ENCODE results near the gene KCNIP1.

DNA sequence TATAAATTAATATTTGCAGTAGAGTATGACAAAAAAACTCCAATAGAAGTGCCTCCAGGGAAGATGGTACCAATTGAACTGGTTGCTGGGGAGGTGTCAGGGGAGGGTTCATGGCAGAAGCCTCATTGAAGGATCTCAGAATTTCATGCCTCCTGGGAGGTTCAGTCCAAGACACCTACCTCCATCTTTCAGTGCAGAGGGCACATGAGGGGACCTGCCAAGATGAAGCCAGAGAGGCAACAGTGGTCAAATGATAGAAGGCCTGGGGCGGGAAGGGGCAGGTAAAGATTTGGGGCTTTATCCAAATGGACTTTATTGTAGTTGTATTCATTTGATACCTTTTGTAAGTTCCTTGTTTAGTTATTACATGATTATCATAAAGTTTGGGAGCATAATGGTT, 25.9 kb upstream of the KCNIP1 start:
- TF ChIP-seq EP300 (conservative IDR thresholded peaks at IDR 0.05; ENCODE audit: poor library complexity, severe bottlenecking) (no peak), POLR2AphosphoS5 (IDR thresholded peaks at IDR 0.05) (no peak), RAD21 (conservative IDR thresholded peaks at IDR 0.05) (no peak)
- TF ChIP-seq, protein P1, sequence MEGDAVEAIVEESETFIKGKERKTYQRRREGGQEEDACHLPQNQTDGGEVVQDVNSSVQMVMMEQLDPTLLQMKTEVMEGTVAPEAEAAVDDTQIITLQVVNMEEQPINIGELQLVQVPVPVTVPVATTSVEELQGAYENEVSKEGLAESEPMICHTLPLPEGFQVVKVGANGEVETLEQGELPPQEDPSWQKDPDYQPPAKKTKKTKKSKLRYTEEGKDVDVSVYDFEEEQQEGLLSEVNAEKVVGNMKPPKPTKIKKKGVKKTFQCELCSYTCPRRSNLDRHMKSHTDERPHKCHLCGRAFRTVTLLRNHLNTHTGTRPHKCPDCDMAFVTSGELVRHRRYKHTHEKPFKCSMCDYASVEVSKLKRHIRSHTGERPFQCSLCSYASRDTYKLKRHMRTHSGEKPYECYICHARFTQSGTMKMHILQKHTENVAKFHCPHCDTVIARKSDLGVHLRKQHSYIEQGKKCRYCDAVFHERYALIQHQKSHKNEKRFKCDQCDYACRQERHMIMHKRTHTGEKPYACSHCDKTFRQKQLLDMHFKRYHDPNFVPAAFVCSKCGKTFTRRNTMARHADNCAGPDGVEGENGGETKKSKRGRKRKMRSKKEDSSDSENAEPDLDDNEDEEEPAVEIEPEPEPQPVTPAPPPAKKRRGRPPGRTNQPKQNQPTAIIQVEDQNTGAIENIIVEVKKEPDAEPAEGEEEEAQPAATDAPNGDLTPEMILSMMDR (IDR thresholded peaks at IDR 0.05; ENCODE audit: poor library complexity, severe bottlenecking), result no peak
